Vagina (tissue), 2 donors: ENCODE measurements around the gene KRTAP5-2. TPM values are rescaled to one million over a fixed set of nuclear protein-coding genes. Genes with fewer than 3 reads are reported as not detected.
A peak's percentile ranks its signal among the peaks of the same experiment; 100 is the strongest.
"Not testable (repeated sequence)": the region's sequence is repeated elsewhere in the genome, so short reads cannot be mapped to it uniquely, and the experiment has no call there.

Experiments
- DNase-seq, 2 donors: peaks; one replicate each; pipeline ENCODE4 v3.0.0-alpha.2; 2017; ENCODE audit errors: extremely low spot score in 2 of 2
- H3K27ac ChIP-seq: fragments of 200-600 bp; sonication (generic); one replicate; pipeline ENCODE4 v1.5.1; 2019
- H3K27me3 ChIP-seq: fragments of 200-600 bp; sonication (generic); one replicate; pipeline ENCODE4 v1.5.1; 2019
- H3K36me3 ChIP-seq, 2 donors: fragments of 200-600 bp; sonication (generic); one replicate each; pipeline ENCODE4 v1.5.1; 2017 to 2019
- H3K4me1 ChIP-seq: fragments of 200-600 bp; sonication (generic); one replicate; pipeline ENCODE4 v1.5.1; 2019
- H3K4me3 ChIP-seq, 2 donors: fragments of 200-600 bp; sonication (generic); 1 replicate in 1 of 2; 2 replicates in 1 of 2; pipeline ENCODE4 v1.5.1; 2016 to 2019
- H3K9me3 ChIP-seq: fragments of 200-600 bp; sonication (generic); one replicate; pipeline ENCODE4 v1.5.1; 2019
- POLR2A ChIP-seq, 2 donors: fragments of 450-650 bp; IDR thresholded peaks; one replicate each; pipeline ENCODE4 v1.6.1; 2017; ENCODE audit warnings: antibody characterized with exemption in 2 of 2, mild to moderate bottlenecking in 2 of 2, moderate library complexity in 2 of 2
- POLR2AphosphoS5 ChIP-seq, 2 donors: sonication (generic); formaldehyde crosslinking; IDR thresholded peaks; one replicate each; pipeline ENCODE4 v1.9.0; 2017; ENCODE audit warnings: antibody characterized with exemption in 2 of 2, mild to moderate bottlenecking in 2 of 2, low read depth in 1 of 2; ENCODE audit not compliant: insufficient read depth in 1 of 2
- intact Hi-C: fragments of 100-400 bp; cut with DNase I; formaldehyde crosslinking; loops from one replicate; pipeline ENCODE4 v1.15.1; 2023
- total RNA-seq: library from RNA; depleted of rRNA; stranded (reverse); fragments of >200 nt; gene quantifications from one replicate; pipeline ENCODE4 v1.2.3, GENCODE V29; 2016
- TF ChIP-seq, protein P1 (sequence below), 3 experiments: fragments of 450-650 bp in 2 of 3; fragments of 200-600 bp in 1 of 3; sonication (generic) in 1 of 3; IDR thresholded peaks; one replicate each; pipeline ENCODE4 v1.5.1; 2017 to 2019; ENCODE audit warnings: antibody characterized with exemption in 3 of 3, mild to moderate bottlenecking in 2 of 3, moderate library complexity in 2 of 3

Gene KRTAP5-2
- total RNA-seq, 1 donor from 2014 or later, result not detected

DNA sequence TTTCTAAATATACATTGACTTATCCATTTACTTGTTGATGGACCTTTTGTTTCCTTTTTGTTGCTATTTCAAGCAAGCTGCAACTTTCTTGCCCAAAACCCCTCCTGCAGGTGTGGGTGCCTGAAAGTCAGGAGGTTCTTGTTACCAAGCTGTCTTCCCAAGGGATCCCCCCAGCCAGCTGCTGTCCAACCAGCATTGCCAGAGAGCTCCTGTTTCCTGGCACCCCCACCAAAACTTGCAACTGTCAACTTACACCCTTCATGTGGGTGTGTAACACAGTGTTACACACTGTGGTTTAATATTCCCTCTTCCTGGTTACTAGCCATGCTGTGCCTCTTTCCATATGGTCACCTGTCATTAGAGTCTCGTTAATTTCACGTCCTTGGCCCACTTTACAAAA, 11.4 kb downstream of the KRTAP5-2 start:
- Histone ChIP-seq H3K36me3 (no peaks in the 10 kb centered on the region), H3K9me3 (no peaks in the 10 kb centered on the region), H3K27me3 (no peaks in the 10 kb centered on the region), H3K4me1 (no peaks in the 10 kb centered on the region), H3K4me3 (no peak overlapping the region), H3K27ac (no peak overlapping the region)
- TF ChIP-seq POLR2AphosphoS5 (IDR thresholded peaks at IDR 0.05; ENCODE audit: insufficient read depth in 1 of 2, low read depth in 1 of 2), result no peak
- TF ChIP-seq POLR2A (IDR thresholded peaks at IDR 0.05), result no peak
- TF ChIP-seq, protein P1, sequence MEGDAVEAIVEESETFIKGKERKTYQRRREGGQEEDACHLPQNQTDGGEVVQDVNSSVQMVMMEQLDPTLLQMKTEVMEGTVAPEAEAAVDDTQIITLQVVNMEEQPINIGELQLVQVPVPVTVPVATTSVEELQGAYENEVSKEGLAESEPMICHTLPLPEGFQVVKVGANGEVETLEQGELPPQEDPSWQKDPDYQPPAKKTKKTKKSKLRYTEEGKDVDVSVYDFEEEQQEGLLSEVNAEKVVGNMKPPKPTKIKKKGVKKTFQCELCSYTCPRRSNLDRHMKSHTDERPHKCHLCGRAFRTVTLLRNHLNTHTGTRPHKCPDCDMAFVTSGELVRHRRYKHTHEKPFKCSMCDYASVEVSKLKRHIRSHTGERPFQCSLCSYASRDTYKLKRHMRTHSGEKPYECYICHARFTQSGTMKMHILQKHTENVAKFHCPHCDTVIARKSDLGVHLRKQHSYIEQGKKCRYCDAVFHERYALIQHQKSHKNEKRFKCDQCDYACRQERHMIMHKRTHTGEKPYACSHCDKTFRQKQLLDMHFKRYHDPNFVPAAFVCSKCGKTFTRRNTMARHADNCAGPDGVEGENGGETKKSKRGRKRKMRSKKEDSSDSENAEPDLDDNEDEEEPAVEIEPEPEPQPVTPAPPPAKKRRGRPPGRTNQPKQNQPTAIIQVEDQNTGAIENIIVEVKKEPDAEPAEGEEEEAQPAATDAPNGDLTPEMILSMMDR (IDR thresholded peaks at IDR 0.05), result no peak
- DNase-seq, result no peak
- intact Hi-C loops, result no loop called here

DNA sequence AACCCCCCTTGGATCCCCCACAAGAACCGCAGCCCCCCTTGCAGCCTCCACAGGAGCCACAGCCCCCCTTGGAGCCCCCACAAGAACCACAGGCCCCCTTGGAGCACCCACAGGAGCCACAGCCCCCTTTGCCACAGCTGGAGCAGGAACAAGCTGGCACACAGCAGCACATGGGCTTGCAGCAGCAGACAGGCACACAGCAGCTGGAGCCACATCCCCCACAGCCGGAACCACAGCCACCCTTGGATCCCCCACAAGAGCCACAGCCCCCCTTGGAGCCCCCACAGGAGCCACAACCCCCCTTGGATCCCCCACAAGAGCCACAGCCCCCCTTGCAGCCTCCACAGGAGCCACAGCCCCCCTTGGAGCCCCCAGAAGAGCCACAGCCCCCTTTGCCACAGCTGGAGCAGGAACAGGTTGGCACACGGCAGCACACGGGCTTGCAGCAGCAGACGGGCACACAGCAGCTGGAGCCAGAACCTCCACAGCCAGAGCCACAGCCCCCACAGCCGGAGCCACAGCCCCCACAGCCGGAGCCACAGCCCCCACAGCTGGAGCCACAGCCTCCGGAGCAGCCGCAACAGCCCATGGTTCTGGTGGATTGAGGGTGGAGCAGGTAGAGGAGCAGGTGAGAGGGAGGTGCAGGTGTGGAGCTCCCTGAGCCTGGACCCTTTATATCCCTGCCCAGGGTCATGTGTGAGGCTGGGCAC, 13.3 kb downstream of the KRTAP5-2 start, which contains the start of gene KRTAP5-1:
Gene KRTAP5-1 (minus strand): TSS at position 623 of the 710 bp plus-strand sequence. CDS start 34 bp downstream, at position 589.
- H3K27me3 ChIP-seq, H3K9me3 ChIP-seq, DNase-seq, H3K36me3 ChIP-seq, H3K27ac ChIP-seq, H3K4me1 ChIP-seq, H3K4me3 ChIP-seq, intact Hi-C loops: not testable (repeated sequence)

DNA sequence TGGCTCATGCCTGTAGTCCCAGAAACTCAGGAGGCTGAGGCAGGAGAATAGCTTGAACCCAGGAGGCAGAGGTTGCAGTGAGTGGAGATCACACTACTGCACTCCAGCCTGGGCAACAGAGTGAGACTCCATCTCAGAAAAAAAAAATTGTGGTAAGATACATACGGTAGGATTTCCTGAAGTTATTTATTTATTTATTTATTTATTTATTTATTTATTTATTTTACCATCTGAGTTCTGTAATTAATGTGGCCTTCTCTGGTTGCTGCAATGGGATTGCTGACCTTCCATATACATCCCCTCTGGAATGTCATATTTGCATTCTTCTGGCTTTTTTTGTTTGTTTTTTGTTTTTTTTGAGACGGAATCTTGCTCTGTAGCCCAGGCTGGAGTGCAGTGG, 15.2 kb downstream of the KRTAP5-2 start:
- H3K4me3 ChIP-seq, H3K4me1 ChIP-seq, H3K27ac ChIP-seq, H3K9me3 ChIP-seq, DNase-seq, H3K27me3 ChIP-seq, intact Hi-C loops, H3K36me3 ChIP-seq: not testable (repeated sequence)

GRCh38 chr11:1581976-1582375, 16.1 kb downstream of the KRTAP5-2 start:
- H3K27ac ChIP-seq, result no peak overlapping the region
- no peak for TF ChIP-seq POLR2AphosphoS5 (IDR thresholded peaks at IDR 0.05; ENCODE audit: insufficient read depth in 1 of 2, low read depth in 1 of 2)
- TF ChIP-seq, protein P1 (IDR thresholded peaks at IDR 0.05), result no peak
- no peak for TF ChIP-seq POLR2A (IDR thresholded peaks at IDR 0.05)
- H3K4me3 ChIP-seq, result no peak overlapping the region
- no peaks in the 10 kb centered on the region for H3K27me3 ChIP-seq
- no peak for DNase-seq
- intact Hi-C loops, result no loop called here
- no peaks in the 10 kb centered on the region for H3K9me3 ChIP-seq
- no peaks in the 10 kb centered on the region for H3K36me3 ChIP-seq
- H3K4me1 ChIP-seq, result no peaks in the 10 kb centered on the region

DNA sequence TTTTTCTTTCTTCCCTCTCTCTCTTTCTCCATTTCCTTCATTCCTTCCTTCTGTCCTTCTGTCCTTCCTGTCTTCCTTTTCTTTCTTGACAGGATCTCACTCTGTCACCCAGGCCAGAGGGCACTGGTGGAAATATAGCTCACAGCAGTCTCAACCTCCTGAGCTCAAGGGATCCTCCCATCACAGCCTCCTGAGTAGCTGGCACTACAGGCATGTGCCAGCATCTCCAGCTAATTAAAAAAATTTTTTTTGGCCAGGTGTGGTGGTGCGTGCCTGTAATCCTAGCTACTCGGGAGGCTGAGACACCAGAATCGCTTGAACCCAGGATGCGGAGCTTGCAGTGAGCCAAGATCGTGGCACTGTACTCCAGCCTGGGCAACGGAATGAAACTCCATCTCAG, 21.3 kb downstream of the KRTAP5-2 start:
- peaks cover 23% of the 10 kb centered on the region for H3K4me1 ChIP-seq
- H3K4me3 ChIP-seq, result no peak overlapping the region
- intact Hi-C loops, result loop anchor here (10.0 kb wide), 1 partner anchor 372 kb away; no protein-coding TSS in a partner anchor
- H3K27ac ChIP-seq, result no peak overlapping the region
- H3K27me3 ChIP-seq, result no peaks in the 10 kb centered on the region
- H3K9me3 ChIP-seq, result no peaks in the 10 kb centered on the region
- no peaks in the 10 kb centered on the region for H3K36me3 ChIP-seq
- peak in 1 of 2 donors; percentile 77 for DNase-seq
- TF ChIP-seq POLR2AphosphoS5 (IDR thresholded peaks at IDR 0.05; ENCODE audit: insufficient read depth in 1 of 2, low read depth in 1 of 2) (no peak), POLR2A (IDR thresholded peaks at IDR 0.05) (no peak)
- TF ChIP-seq, protein P1 (IDR thresholded peaks at IDR 0.05), result no peak

- peaks cover 31% of the 10 kb centered on the region for H3K4me1 ChIP-seq
- not testable (repeated sequence) for H3K36me3 ChIP-seq, DNase-seq, H3K9me3 ChIP-seq, H3K4me3 ChIP-seq, H3K27me3 ChIP-seq, H3K27ac ChIP-seq
- intact Hi-C loops, result loop anchor here (2.0 to 10.0 kb wide), 2 partner anchors 29 to 371 kb away; no protein-coding TSS in a partner anchor
Observed at GRCh38 chr11:1575756-1576155, 22.3 kb downstream of the KRTAP5-2 start.
